GM21447 (cell line): Measurements from ENCODE around the gene PNMA1.

Experiments used
- ATAC-seq: cut with Tn5 transposase; IDR thresholded peaks from one replicate; pipeline ENCODE4 v1.9.1; 2021; ENCODE audit not compliant: unreplicated experiment

The PNMA1 gene

GRCh38 chr14:73751157-73751691 lies 37.0 kb upstream of the PNMA1 start:
- no peak for ATAC-seq

DNA sequence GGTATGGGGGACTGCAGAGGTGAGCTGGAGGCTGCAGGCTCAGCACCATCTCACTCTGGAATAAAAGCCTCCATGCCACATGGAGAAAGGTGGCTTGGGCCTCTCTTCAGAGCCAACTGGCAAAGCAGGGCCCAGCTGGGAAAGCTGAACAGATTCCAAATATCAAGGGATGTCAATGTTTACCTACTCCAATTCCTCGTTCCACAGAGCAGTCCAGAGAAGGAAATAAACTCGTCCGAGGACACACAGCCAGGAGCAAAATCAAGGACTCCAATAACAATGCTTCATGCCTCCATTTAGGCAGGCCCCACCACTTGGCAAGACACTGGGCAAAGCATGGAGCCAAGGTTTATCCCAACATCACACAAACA lies 36.3 kb upstream of the PNMA1 start:
- no peak for ATAC-seq

- no peak for ATAC-seq
These were observed 35.7 kb upstream of the PNMA1 start for GRCh38 chr14:73749706-73750530.

- no peak for ATAC-seq
These were observed 34.7 kb upstream of the PNMA1 start for GRCh38 chr14:73748858-73749357.

GRCh38 chr14:73747379-73748211 lies 33.4 kb upstream of the PNMA1 start:
- no peak for ATAC-seq

DNA sequence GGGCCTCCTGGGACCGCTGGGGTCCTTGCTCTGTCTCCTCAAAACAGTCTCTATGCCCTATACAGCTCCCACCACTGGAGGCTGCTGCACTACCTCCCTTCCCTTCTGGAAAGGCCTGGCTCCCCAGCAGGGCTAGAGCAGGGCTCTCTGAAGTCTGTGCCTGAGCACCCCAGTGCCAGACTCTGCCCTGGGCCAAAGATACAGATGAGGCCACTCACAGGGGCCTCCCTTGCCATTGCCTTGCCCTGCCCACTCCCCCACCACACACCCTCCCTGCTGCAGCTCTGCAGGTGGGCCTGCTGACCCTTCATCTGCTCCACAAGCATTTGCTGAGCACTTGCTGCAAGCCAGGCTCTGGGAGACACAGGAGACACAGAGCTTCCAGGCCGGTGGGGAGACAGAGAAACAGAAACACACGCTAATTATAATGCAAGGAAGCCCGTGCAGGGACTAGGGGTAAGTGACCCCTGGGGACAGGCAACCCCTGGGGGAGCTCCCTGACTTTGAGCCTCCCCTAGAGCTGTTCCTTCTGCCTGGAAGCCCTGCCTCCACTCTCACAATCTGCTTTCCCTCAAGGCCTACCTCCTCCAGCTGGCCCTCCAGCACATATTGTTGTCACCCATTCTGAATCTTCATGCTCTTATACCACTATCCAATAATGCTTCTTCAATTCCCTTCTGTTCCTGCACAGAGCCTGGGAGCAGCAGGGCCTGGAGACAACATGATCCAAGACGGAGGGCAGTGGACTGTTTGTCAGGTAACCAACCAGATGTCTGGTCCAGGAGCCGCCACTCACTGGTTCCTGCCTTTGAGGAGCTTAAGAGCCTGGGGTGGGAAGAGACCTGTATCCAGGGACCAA lies 32.6 kb upstream of the PNMA1 start:
- ATAC-seq = no peak

DNA sequence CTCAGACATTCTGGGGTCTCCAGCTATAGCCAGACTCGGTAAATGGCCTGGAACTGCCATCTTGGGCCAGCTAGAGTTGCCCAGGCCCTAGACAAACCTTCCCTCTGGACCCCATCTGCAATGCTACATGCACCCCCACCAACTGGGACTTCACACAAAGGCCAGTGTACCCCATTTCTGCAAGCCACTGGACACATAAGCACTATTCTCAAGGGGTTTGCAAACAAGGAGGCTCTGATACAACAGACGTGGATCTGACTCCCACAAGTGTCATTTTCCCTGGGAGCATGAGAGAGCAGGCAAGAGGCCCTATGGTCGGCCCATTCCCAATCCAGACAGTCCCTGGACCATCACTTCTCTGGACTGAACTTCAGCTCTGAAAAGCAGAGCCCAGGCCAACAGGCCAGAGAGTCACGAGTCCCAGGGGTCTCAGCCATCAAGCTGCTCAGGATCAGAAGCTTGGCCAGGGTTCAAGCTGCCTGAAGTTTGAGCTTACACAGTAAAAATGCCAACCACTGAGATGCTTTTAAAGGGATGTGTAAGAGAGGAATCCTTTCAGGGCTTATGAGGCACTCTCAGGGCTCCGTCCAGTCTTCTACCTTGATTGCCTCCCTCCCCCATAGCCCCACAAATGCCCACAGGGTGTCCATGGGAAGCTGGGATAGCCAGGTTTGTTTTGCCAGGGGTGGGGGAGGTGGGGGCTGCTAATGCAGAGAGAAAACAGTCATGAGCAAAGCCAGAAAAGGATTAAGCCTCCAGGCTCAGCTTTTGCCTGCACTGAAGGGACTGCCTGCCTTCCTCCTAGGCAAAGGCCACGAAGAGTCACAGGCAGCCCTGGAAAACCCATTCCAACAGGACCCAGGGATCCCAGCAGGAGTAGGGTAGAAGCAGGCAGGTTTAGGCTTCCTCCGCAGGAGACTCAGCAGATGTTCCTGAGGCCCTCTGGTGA lies 31.7 kb upstream of the PNMA1 start:
- ATAC-seq = no peak

GRCh38 chr14:73744874-73745529 lies 30.8 kb upstream of the PNMA1 start:
- no peak for ATAC-seq

- peak; percentile 5 for ATAC-seq
These were observed 30.1 kb upstream of the PNMA1 start for GRCh38 chr14:73744175-73744867.

DNA sequence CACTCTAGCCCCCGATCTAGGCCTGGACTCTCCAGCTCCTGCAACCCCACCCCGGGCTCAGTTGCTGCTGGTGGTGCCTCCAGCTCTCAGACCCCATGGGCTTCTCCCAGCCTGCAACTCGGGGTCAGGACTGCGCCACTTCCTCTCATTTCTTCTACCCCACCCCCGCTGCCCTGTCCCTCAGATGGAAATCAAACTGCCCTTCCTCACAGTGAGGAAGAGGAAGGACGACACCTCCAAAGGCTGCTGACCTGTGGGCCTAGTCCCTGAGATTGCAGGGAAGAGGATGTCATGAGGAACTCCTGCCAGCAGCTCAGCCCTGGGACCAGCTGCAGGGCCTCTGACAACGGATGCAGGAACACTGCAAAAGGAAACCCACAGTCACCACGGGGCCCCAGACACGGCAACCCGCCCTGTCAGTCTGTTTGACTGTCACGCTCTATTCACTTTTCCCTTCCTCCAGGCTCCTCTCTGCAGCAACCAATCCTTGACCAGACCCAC lies 29.3 kb upstream of the PNMA1 start:
- peak; percentile 63 for ATAC-seq

- no peak for ATAC-seq
These were observed 28.5 kb upstream of the PNMA1 start for GRCh38 chr14:73742520-73743238.

- no peak for ATAC-seq
These were observed 27.8 kb upstream of the PNMA1 start for GRCh38 chr14:73741876-73742519.

- ATAC-seq = peak; percentile 34
These were observed 27.2 kb upstream of the PNMA1 start for GRCh38 chr14:73741386-73741875.

GRCh38 chr14:73740618-73741326 lies 26.6 kb upstream of the PNMA1 start:
- ATAC-seq = no peak

- ATAC-seq = no peak
These were observed 25.9 kb upstream of the PNMA1 start for GRCh38 chr14:73739899-73740617.
